ENCODE data around the gene WDR77. TPM values are rescaled to one million over a fixed set of nuclear protein-coding genes. Genes with fewer than 3 reads are reported as not detected.

WDR77 gene
- total RNA-seq, 2 experiments from 2014 or later: 12.4 to 15.1 TPM

- CTCF ChIA-PET: no interaction called here
- POLR2A ChIA-PET: no interaction called here
- H3K9me3 Mint-ChIP-seq: no peaks in the 10 kb centered on the region
- peaks cover 97% of the 10 kb centered on the region for H3K36me3 Mint-ChIP-seq (ENCODE audit: low read depth)
- ATAC-seq (ENCODE audit: poor library complexity): no peak
- H3K36me3 ChIP-seq (ENCODE audit: insufficient read depth, low read length): peaks cover 91% of the 10 kb centered on the region
- no peaks in the 10 kb centered on the region for H3K9me3 ChIP-seq (ENCODE audit: control insufficient read depth in 1 of 2, insufficient read depth in 1 of 2, low read length in 2 of 2)
- H3K4me3 ChIP-seq (ENCODE audit: low read length): no peak overlapping the region
- H3K27ac ChIP-seq (ENCODE audit: low read depth in 1 of 2, low read length in 2 of 2): no peak overlapping the region
- no peak for TF ChIP-seq CTCF (IDR thresholded peaks at IDR 0.05)
- intact Hi-C loops (cut with DNase I, micrococcal nuclease): no loop called here
- H3K4me1 Mint-ChIP-seq (ENCODE audit: low read depth): peaks cover 55% of the 10 kb centered on the region
- no peak overlapping the region for H3K4me3 Mint-ChIP-seq
- H3K27me3 Mint-ChIP-seq: no peaks in the 10 kb centered on the region
- DNase-seq: no peak
- H3K27me3 ChIP-seq (ENCODE audit: control insufficient read depth in 1 of 2, insufficient read depth in 2 of 2, low read length in 2 of 2): no peaks in the 10 kb centered on the region
- peaks cover 33% of the 10 kb centered on the region for H3K4me1 ChIP-seq (ENCODE audit: insufficient read depth, low read length)
- peak overlapping the region; percentile 5 for H3K27ac Mint-ChIP-seq
These were observed 6.6 kb upstream of the WDR77 start for GRCh38 chr1:111455642-111456031.

- DNase-seq (no peak), ATAC-seq (ENCODE audit: poor library complexity) (no peak)
- no peak overlapping the region for H3K27ac ChIP-seq (ENCODE audit: low read depth in 1 of 2, low read length in 2 of 2)
- H3K36me3 ChIP-seq (ENCODE audit: insufficient read depth, low read length): peaks cover 91% of the 10 kb centered on the region
- intact Hi-C loops (cut with DNase I, micrococcal nuclease): no loop called here
- H3K4me3 Mint-ChIP-seq: peak overlapping the region; percentile 31
- H3K36me3 Mint-ChIP-seq (ENCODE audit: low read depth): peaks cover 93% of the 10 kb centered on the region
- H3K4me3 ChIP-seq (ENCODE audit: low read length): no peak overlapping the region
- H3K4me1 Mint-ChIP-seq (ENCODE audit: low read depth): peaks cover 60% of the 10 kb centered on the region
- no peaks in the 10 kb centered on the region for H3K27me3 Mint-ChIP-seq
- no peak for TF ChIP-seq CTCF (IDR thresholded peaks at IDR 0.05)
- H3K4me1 ChIP-seq (ENCODE audit: insufficient read depth, low read length): peaks cover 37% of the 10 kb centered on the region
- peak overlapping the region; percentile 5 for H3K27ac Mint-ChIP-seq
- H3K9me3 Mint-ChIP-seq: no peaks in the 10 kb centered on the region
- H3K9me3 ChIP-seq (ENCODE audit: control insufficient read depth in 1 of 2, insufficient read depth in 1 of 2, low read length in 2 of 2): no peaks in the 10 kb centered on the region
- ChIA-PET CTCF (interaction anchor here (0.5 kb wide), 1 partner anchor 302 kb away, joined by 3 read pairs; no protein-coding TSS in a partner anchor), POLR2A (no interaction called here)
- H3K27me3 ChIP-seq (ENCODE audit: control insufficient read depth in 1 of 2, insufficient read depth in 2 of 2, low read length in 2 of 2): no peaks in the 10 kb centered on the region
These were observed 6.0 kb upstream of the WDR77 start for GRCh38 chr1:111454859-111455641.

GRCh38 chr1:111453706-111454105 lies 4.7 kb upstream of the WDR77 start:
- H3K4me3 Mint-ChIP-seq: peak overlapping the region; percentile 39
- peaks cover 72% of the 10 kb centered on the region for H3K4me1 Mint-ChIP-seq (ENCODE audit: low read depth)
- peaks cover 39% of the 10 kb centered on the region for H3K4me1 ChIP-seq (ENCODE audit: insufficient read depth, low read length)
- H3K27me3 ChIP-seq (ENCODE audit: control insufficient read depth in 1 of 2, insufficient read depth in 2 of 2, low read length in 2 of 2): no peaks in the 10 kb centered on the region
- DNase-seq (no peak), ATAC-seq (ENCODE audit: poor library complexity) (no peak)
- H3K27ac Mint-ChIP-seq: peak overlapping the region; percentile 27
- H3K36me3 Mint-ChIP-seq (ENCODE audit: low read depth): peaks cover 91% of the 10 kb centered on the region
- H3K9me3 Mint-ChIP-seq: no peaks in the 10 kb centered on the region
- intact Hi-C loops (cut with DNase I, micrococcal nuclease): no loop called here
- H3K4me3 ChIP-seq (ENCODE audit: low read length): no peak overlapping the region
- POLR2A ChIA-PET: interaction anchor here (1.0 to 2.1 kb wide), 3 partner anchors 17 to 54 kb away, joined by 3 to 6 read pairs (median 4); no protein-coding TSS in a partner anchor
- H3K36me3 ChIP-seq (ENCODE audit: insufficient read depth, low read length): peaks cover 77% of the 10 kb centered on the region
- H3K27me3 Mint-ChIP-seq: no peaks in the 10 kb centered on the region
- no peak overlapping the region for H3K27ac ChIP-seq (ENCODE audit: low read depth in 1 of 2, low read length in 2 of 2)
- no peak for TF ChIP-seq CTCF (IDR thresholded peaks at IDR 0.05)
- CTCF ChIA-PET: interaction anchor here (1.2 kb wide), 1 partner anchor 232 kb away, joined by 3 read pairs; no protein-coding TSS in a partner anchor
- H3K9me3 ChIP-seq (ENCODE audit: control insufficient read depth in 1 of 2, insufficient read depth in 1 of 2, low read length in 2 of 2): no peaks in the 10 kb centered on the region
